Measurements from ENCODE around the gene FGFBP1. TPM values are rescaled to one million over a fixed set of nuclear protein-coding genes. Genes with fewer than 3 reads are reported as not detected.

Gene FGFBP1
- total and polyA plus RNA-seq, 2 donors (not counting 3 experiments of a cell fraction or from before 2014, with no cell fraction given) = not detected

- ChIA-PET POLR2A (interaction anchor here (1.0 kb wide), 1 partner anchor 74 kb away, joined by 3 read pairs; no protein-coding TSS in a partner anchor), CTCF (interaction anchor here (0.6 to 4.3 kb wide), 55 partner anchors 10 to 497 kb away, joined by 3 to 465 read pairs (median 5); partner anchors contain the start of genes CC2D2A and FGFBP1)
- intact Hi-C loops (cut with micrococcal nuclease) = loop anchor here (1.0 to 2.0 kb wide), 6 partner anchors 36 to 477 kb away; no protein-coding TSS in a partner anchor
Observed at GRCh38 chr4:15956179-15956850, 17.8 kb upstream of the FGFBP1 start.

More at GRCh38 chr4:15956179-15956850, 17.8 kb upstream of the FGFBP1 start:
- Histone ChIP-seq H4K20me1 (replicated peaks; ENCODE audit: control insufficient read depth, extremely low read depth, insufficient read depth, low read length) (no peaks in the 10 kb centered on the region), H2AFZ (ENCODE audit: low read depth, low read length) (no peak overlapping the region), H3K9ac (replicated peaks; ENCODE audit: extremely low read depth, insufficient read depth, low read length) (no peak overlapping the region), H3K9me1 (replicated peaks; ENCODE audit: control insufficient read depth, extremely low read depth, insufficient read depth, low read length) (no peaks in the 10 kb centered on the region), H3K4me3 (replicated peaks in 1 of 3; ENCODE audit: insufficient read depth in 1 of 3, low read depth in 1 of 3, low read length in 3 of 3) (no peak overlapping the region), H3K27me3 (ENCODE audit: control insufficient read depth in 2 of 2, insufficient read depth in 2 of 2, low read length in 2 of 2) (no peaks in the 10 kb centered on the region), H3K4me2 (ENCODE audit: insufficient read depth, low read length) (no peak overlapping the region), H3K9me3 (replicated peaks; ENCODE audit: control insufficient read depth, insufficient read depth, low read length) (no peaks in the 10 kb centered on the region), H3K27ac (ENCODE audit: insufficient read depth, low read depth, low read length) (no peak overlapping the region), H3K36me3 (ENCODE audit: control insufficient read depth in 2 of 2, extremely low read depth in 1 of 2, insufficient read depth in 2 of 2, low read length in 2 of 2) (no peaks in the 10 kb centered on the region), H3K4me1 (ENCODE audit: control insufficient read depth, extremely low read depth, insufficient read depth, low read length) (no peaks in the 10 kb centered on the region), H3K79me2 (ENCODE audit: control insufficient read depth, insufficient read depth, low read length) (no peaks in the 10 kb centered on the region)
- FAIRE-seq (peak; percentile 82), DNase-seq (ENCODE audit: low read depth, low spot score) (peak; percentile 69)
- dilution Hi-C loops (cut with MboI; ENCODE audit: extremely low pct_ligation_motif_present, low sequenced_read_pairs) = no loop called here
- TF ChIP-seq GATA2 (IDR thresholded peaks at IDR 0.05; ENCODE audit: insufficient read depth, insufficient read length, low read depth, low read length) (peak; percentile 45), EZH2 (IDR thresholded peaks at IDR 0.05; ENCODE audit: borderline replicate concordance, low read depth, low read length, severe bottlenecking) (no peak), CTCF (IDR thresholded peaks at IDR 0.05; ENCODE audit: extremely low read depth in 1 of 2, insufficient read depth in 1 of 2, low read depth in 1 of 2, low read length in 2 of 2) (peak; percentile 75 to 84), MYC (IDR thresholded peaks at IDR 0.05; ENCODE audit: low read depth, low read length) (no peak), POLR2AphosphoS5 (IDR thresholded peaks at IDR 0.05; ENCODE audit: insufficient read depth, low read depth, low read length) (no peak), JUN (IDR thresholded peaks at IDR 0.05; ENCODE audit: borderline replicate concordance, insufficient read depth, insufficient read length, low read depth) (no peak), FOS (IDR thresholded peaks at IDR 0.05; ENCODE audit: borderline replicate concordance, insufficient read depth, low read length) (no peak)
- TF ChIP-seq, protein P1, sequence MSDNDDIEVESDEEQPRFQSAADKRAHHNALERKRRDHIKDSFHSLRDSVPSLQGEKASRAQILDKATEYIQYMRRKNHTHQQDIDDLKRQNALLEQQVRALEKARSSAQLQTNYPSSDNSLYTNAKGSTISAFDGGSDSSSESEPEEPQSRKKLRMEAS (IDR thresholded peaks at IDR 0.05; ENCODE audit: insufficient read depth, insufficient read length) = no peak
- BruUV-seq (replicated peaks) = no TSS peak
